HUES6 (cell line): ENCODE results near the gene EME2.

Experiments used
- H3K27ac ChIP-seq: 2 replicates; pipeline ENCODE4 v1.7.0; 2013; ENCODE audit warnings: low read depth, mild to moderate bottlenecking, low read length, inconsistent platforms
- H3K27me3 ChIP-seq: 2 replicates; pipeline ENCODE4 v1.6.1; 2013; ENCODE audit warnings: low read length; ENCODE audit not compliant: control insufficient read depth, insufficient read depth
- H3K36me3 ChIP-seq: 2 replicates; pipeline ENCODE4 v1.6.1; 2013; ENCODE audit warnings: low read length; ENCODE audit not compliant: control insufficient read depth, insufficient read depth
- H3K4me1 ChIP-seq: 2 replicates; pipeline ENCODE4 v1.6.1; 2013; ENCODE audit warnings: low read length; ENCODE audit not compliant: control insufficient read depth, insufficient read depth
- H3K4me3 ChIP-seq: 2 replicates; pipeline ENCODE4 v1.5.1; 2013; ENCODE audit warnings: low read depth, low read length
- H3K9ac ChIP-seq: one replicate; pipeline ENCODE4 v1.6.1; 2013; ENCODE audit warnings: mild to moderate bottlenecking, low read length
- H3K9me3 ChIP-seq: 2 replicates; pipeline ENCODE4 v1.6.1; 2013; ENCODE audit warnings: low read depth, low read length; ENCODE audit not compliant: control insufficient read depth, insufficient read depth

The EME2 gene

GRCh38 chr16:1762196-1762878 lies 10.3 kb upstream of the EME2 start:
- Histone ChIP-seq H3K9me3 (no peaks in the 10 kb centered on the region), H3K36me3 (peaks cover 50% of the 10 kb centered on the region), H3K9ac (no peak overlapping the region)

DNA sequence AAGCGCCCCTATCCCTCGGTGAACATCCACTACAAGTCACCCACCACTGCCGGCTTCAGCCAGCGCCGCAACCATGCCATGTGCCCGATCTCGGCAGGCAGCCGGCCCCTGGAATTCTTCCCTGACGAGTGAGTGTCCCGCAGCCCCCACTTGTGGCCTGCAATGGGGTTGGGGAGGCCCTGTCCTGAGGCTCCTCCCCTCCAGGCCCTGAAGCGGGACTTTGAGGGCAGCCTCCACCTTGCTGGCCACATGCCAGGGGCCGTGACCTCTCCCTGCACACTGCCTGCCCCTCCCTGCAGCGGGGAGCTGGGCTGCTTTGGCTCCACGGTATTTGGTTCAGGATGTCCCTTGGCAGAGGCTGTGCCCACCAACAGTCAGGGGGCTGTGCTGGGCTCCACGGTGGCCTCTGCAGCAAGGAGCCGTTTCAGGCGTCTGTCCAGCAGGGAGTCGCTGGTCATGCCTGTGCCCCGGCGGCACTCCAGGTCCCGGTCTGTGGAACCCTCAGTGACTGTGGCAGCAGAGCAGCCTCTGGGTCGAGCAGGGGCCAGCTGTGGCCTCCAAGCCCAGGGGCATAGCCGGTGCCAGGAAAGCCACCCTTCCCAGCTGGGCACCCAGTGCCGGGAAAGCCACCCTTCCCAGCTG lies 9.6 kb upstream of the EME2 start:
- H3K4me1 ChIP-seq: peaks cover 7% of the 10 kb centered on the region
- peaks cover 57% of the 10 kb centered on the region for H3K36me3 ChIP-seq
- H3K9ac ChIP-seq: no peak overlapping the region
- H3K27me3 ChIP-seq: no peaks in the 10 kb centered on the region
- no peak overlapping the region for H3K27ac ChIP-seq
- H3K4me3 ChIP-seq: no peak overlapping the region
- no peaks in the 10 kb centered on the region for H3K9me3 ChIP-seq

More at GRCh38 chr16:1762196-1762878, 10.3 kb upstream of the EME2 start:
- no peak overlapping the region for H3K4me3 ChIP-seq
- H3K4me1 ChIP-seq: peaks cover 7% of the 10 kb centered on the region
- no peaks in the 10 kb centered on the region for H3K27me3 ChIP-seq
- H3K27ac ChIP-seq: no peak overlapping the region

- Histone ChIP-seq H3K27me3 (no peaks in the 10 kb centered on the region), H3K4me1 (peaks cover 7% of the 10 kb centered on the region), H3K9ac (no peak overlapping the region), H3K9me3 (no peaks in the 10 kb centered on the region), H3K4me3 (peak overlapping the region; percentile 54), H3K27ac (no peak overlapping the region), H3K36me3 (peaks cover 63% of the 10 kb centered on the region)
Measured at GRCh38 chr16:1763521-1764511, 8.8 kb upstream of the EME2 start.

GRCh38 chr16:1764971-1765370 lies 7.6 kb upstream of the EME2 start:
- H3K27ac ChIP-seq: no peak overlapping the region
- no peak overlapping the region for H3K9ac ChIP-seq
- H3K9me3 ChIP-seq: no peaks in the 10 kb centered on the region
- peaks cover 61% of the 10 kb centered on the region for H3K36me3 ChIP-seq
- H3K27me3 ChIP-seq: no peaks in the 10 kb centered on the region
- H3K4me1 ChIP-seq: peaks cover 8% of the 10 kb centered on the region
- H3K4me3 ChIP-seq: no peak overlapping the region

- peaks cover 15% of the 10 kb centered on the region for H3K4me1 ChIP-seq
- no peak overlapping the region for H3K9ac ChIP-seq
- peaks cover 56% of the 10 kb centered on the region for H3K36me3 ChIP-seq
- H3K9me3 ChIP-seq: no peaks in the 10 kb centered on the region
- H3K4me3 ChIP-seq: no peak overlapping the region
- H3K27ac ChIP-seq: no peak overlapping the region
- no peaks in the 10 kb centered on the region for H3K27me3 ChIP-seq
Measured at GRCh38 chr16:1765826-1766225, 6.8 kb upstream of the EME2 start.

DNA sequence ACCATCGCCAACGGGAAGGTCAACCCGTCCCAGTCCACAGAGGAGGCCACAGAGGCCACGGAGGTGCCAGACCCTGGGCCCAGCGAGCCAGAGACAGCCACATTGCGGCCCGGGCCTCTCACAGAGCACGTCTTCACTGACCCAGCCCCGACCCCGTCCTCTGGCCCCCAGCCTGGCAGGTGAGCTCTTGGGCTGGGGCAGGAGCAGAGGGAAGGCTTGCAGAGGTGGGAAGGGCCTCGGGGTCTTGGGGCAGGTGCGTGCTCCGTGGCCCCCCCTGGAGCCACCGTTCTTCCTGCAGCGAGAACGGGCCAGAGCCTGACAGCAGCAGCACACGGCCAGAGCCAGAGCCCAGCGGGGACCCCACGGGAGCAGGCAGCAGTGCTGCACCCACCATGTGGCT lies 6.4 kb upstream of the EME2 start:
- Histone ChIP-seq H3K4me1 (peaks cover 15% of the 10 kb centered on the region), H3K9ac (no peak overlapping the region), H3K27me3 (no peaks in the 10 kb centered on the region), H3K27ac (no peak overlapping the region), H3K4me3 (no peak overlapping the region), H3K9me3 (no peaks in the 10 kb centered on the region), H3K36me3 (peaks cover 53% of the 10 kb centered on the region)

- Histone ChIP-seq H3K4me1 (peaks cover 15% of the 10 kb centered on the region), H3K9me3 (no peaks in the 10 kb centered on the region), H3K4me3 (no peak overlapping the region), H3K36me3 (peaks cover 53% of the 10 kb centered on the region), H3K9ac (no peak overlapping the region), H3K27ac (no peak overlapping the region), H3K27me3 (no peaks in the 10 kb centered on the region)
Measured at GRCh38 chr16:1766701-1767100, 5.9 kb upstream of the EME2 start.

GRCh38 chr16:1767116-1767994 lies 5.3 kb upstream of the EME2 start:
- Histone ChIP-seq H3K4me1 (peaks cover 15% of the 10 kb centered on the region), H3K9me3 (no peaks in the 10 kb centered on the region), H3K4me3 (no peak overlapping the region), H3K36me3 (peaks cover 52% of the 10 kb centered on the region), H3K27me3 (no peaks in the 10 kb centered on the region), H3K27ac (no peak overlapping the region), H3K9ac (no peak overlapping the region)

- Histone ChIP-seq H3K27me3 (no peaks in the 10 kb centered on the region), H3K36me3 (peaks cover 45% of the 10 kb centered on the region), H3K9me3 (no peaks in the 10 kb centered on the region), H3K4me3 (no peak overlapping the region), H3K4me1 (peaks cover 15% of the 10 kb centered on the region), H3K27ac (no peak overlapping the region), H3K9ac (no peak overlapping the region)
Measured at GRCh38 chr16:1768061-1768766, 4.4 kb upstream of the EME2 start.
